Measurements from ENCODE around the gene ATP6V0A4. TPM values are rescaled to one million over a fixed set of nuclear protein-coding genes. Genes with fewer than 3 reads are reported as not detected.

Gene ATP6V0A4
- total RNA-seq, 1 experiment from 2014 or later, result 1.0 TPM

DNA sequence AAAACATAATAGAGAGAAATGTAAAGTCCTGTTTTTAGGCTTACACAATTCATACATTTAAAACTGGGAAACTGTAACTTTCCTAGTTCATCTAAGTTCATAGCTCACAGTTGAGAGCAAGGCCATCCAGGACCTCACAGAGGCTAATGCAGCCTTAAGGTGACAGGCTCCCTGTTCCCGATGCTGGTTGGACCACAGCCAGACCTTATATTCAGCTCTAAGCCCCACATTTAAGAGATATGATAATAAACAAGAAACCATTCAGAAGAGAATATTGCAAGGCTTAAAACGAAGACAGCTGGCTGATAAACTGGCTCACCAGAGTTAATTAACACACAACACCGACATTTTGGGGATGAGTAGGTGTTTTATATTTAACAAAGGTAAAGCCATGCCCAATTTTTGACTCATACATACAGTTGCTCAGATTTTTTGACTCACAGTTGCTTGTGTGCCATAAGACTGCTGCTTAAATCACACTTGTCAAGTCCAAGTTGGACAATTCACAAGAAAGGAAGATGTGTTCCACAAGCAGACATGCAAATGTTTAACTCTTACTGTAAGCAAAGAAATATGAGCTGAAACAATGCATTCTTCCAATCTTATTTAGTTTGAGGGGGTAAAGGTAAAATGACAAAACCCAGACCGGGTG, 41.3 kb downstream of the ATP6V0A4 start:
- ATAC-seq (peak; percentile 8; the same call in 1 of the 2 replicates), DNase-seq (peak; percentile 79)
- Histone ChIP-seq H3K9me2 (replicated peaks; ENCODE audit: low read length) (no peaks in the 10 kb centered on the region), H3F3A (ENCODE audit: low read length, unreplicated experiment) (no peaks in the 10 kb centered on the region), H3K36me3 (ENCODE audit: low read depth, low read length) (no peaks in the 10 kb centered on the region), H3K4me2 (ENCODE audit: low read length) (peak overlapping the region; percentile 66), H3K9ac (ENCODE audit: low read length) (peak overlapping the region; percentile 64), H3K9me3 (ENCODE audit: low read length) (no peaks in the 10 kb centered on the region), H3K27ac (ENCODE audit: low read length) (peak overlapping the region; percentile 98), H3K27me3 (ENCODE audit: low read length) (no peaks in the 10 kb centered on the region), H2AFZ (ENCODE audit: low read length) (peak overlapping the region; percentile 19; the same call in 1 of the 2 replicates), H4K20me1 (ENCODE audit: low read length) (no peaks in the 10 kb centered on the region), H3K79me2 (ENCODE audit: low read length) (no peaks in the 10 kb centered on the region), H3K4me1 (ENCODE audit: insufficient read depth, low read length) (peaks cover 53% of the 10 kb centered on the region), H3K4me3 (ENCODE audit: low read length) (peak overlapping the region; percentile 13; the same call in 1 of the 2 replicates)
- CTCF ChIA-PET, result interaction anchor here (0.5 to 1.0 kb wide), 4 partner anchors 27 to 664 kb away, joined by 3 to 4 read pairs (median 4); no protein-coding TSS in a partner anchor
- no TSS peak for BruUV-seq (replicated peaks)
- POLR2A ChIA-PET (ENCODE audit: unreplicated experiment), result no interaction called here
- intact Hi-C loops (cut with micrococcal nuclease), result loop anchor here (2.0 kb wide), 2 partner anchors 72 to 108 kb away; no protein-coding TSS in a partner anchor
- TF ChIP-seq EZH2 (IDR thresholded peaks at IDR 0.05; ENCODE audit: low read length, unreplicated experiment) (no peak), EZH2phosphoT487 (IDR thresholded peaks at IDR 0.05; ENCODE audit: borderline replicate concordance, low read length) (no peak)
- TF ChIP-seq, protein P1, sequence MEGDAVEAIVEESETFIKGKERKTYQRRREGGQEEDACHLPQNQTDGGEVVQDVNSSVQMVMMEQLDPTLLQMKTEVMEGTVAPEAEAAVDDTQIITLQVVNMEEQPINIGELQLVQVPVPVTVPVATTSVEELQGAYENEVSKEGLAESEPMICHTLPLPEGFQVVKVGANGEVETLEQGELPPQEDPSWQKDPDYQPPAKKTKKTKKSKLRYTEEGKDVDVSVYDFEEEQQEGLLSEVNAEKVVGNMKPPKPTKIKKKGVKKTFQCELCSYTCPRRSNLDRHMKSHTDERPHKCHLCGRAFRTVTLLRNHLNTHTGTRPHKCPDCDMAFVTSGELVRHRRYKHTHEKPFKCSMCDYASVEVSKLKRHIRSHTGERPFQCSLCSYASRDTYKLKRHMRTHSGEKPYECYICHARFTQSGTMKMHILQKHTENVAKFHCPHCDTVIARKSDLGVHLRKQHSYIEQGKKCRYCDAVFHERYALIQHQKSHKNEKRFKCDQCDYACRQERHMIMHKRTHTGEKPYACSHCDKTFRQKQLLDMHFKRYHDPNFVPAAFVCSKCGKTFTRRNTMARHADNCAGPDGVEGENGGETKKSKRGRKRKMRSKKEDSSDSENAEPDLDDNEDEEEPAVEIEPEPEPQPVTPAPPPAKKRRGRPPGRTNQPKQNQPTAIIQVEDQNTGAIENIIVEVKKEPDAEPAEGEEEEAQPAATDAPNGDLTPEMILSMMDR (conservative IDR thresholded peaks at IDR 0.05; ENCODE audit: low read depth, low read length), result no peak

DNA sequence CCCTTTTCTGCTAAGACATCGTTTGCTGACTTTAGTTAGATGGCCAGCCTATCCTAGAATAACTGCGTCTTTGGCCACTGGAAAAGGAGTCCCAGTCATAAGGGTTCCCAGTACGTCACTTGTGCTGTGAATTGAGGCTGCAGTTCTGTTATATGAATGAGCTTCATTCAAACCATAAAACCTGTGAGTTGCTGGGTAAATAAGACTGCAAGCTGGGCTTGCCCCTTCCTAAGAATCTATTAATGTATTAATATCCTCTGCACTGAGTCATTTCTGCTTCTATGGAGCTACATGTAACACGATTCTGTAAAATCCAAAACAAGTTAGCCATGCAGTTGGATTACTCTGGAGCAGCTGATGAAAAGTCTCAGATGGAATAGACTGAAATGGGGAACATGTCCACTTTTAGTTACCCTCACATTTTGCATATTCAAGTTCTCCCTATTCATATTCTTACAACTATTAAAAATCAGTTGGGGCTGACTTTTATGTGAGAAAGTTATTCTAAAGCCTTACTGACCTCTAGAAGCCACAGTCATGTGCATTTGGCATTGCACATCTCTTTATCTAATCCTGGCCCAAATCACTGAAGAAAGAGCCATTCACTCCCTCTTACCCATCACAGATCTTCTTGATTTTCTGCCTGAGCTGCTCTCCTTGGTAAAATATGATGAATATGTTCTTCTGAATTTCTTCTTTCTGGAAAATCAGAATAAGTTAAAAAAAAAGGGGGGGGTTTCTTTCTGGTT, 42.0 kb downstream of the ATP6V0A4 start:
- peak overlapping the region; percentile 82 for H3K9ac ChIP-seq (ENCODE audit: low read length)
- intact Hi-C loops (cut with micrococcal nuclease), result loop anchor here (2.0 kb wide), 2 partner anchors 73 to 109 kb away; no protein-coding TSS in a partner anchor
- H3K27me3 ChIP-seq (ENCODE audit: low read length), result no peaks in the 10 kb centered on the region
- TF ChIP-seq, protein P1 (conservative IDR thresholded peaks at IDR 0.05; ENCODE audit: low read depth, low read length), result no peak
- TF ChIP-seq EZH2 (IDR thresholded peaks at IDR 0.05; ENCODE audit: low read length, unreplicated experiment), result no peak
- TF ChIP-seq EZH2phosphoT487 (IDR thresholded peaks at IDR 0.05; ENCODE audit: borderline replicate concordance, low read length), result no peak
- ChIA-PET CTCF (interaction anchor here (1.0 kb wide), 2 partner anchors 17 to 130 kb away, joined by 4 to 7 read pairs; no protein-coding TSS in a partner anchor), POLR2A (ENCODE audit: unreplicated experiment) (no interaction called here)
- no peaks in the 10 kb centered on the region for H4K20me1 ChIP-seq (ENCODE audit: low read length)
- peaks cover 53% of the 10 kb centered on the region for H3K4me1 ChIP-seq (ENCODE audit: insufficient read depth, low read length)
- BruUV-seq (replicated peaks), result TSS peak; percentile 65
- ATAC-seq (peak; percentile 69), DNase-seq (peak; percentile 77)
- peak overlapping the region; percentile 66 for H3K4me2 ChIP-seq (ENCODE audit: low read length)
- H3K4me3 ChIP-seq (ENCODE audit: low read length), result peak overlapping the region; percentile 20; the same call in 1 of the 2 replicates
- H3K36me3 ChIP-seq (ENCODE audit: low read depth, low read length), result no peaks in the 10 kb centered on the region
- H3K27ac ChIP-seq (ENCODE audit: low read length), result peak overlapping the region; percentile 98
- H3K9me3 ChIP-seq (ENCODE audit: low read length), result no peaks in the 10 kb centered on the region
- H2AFZ ChIP-seq (ENCODE audit: low read length), result peak overlapping the region; percentile 19; the same call in 1 of the 2 replicates
- H3F3A ChIP-seq (ENCODE audit: low read length, unreplicated experiment), result no peaks in the 10 kb centered on the region
- H3K79me2 ChIP-seq (ENCODE audit: low read length), result no peaks in the 10 kb centered on the region
- H3K9me2 ChIP-seq (replicated peaks; ENCODE audit: low read length), result no peaks in the 10 kb centered on the region

All from PC-3 (cell line).